ENCODE results near the gene FLOT2.

DNA sequence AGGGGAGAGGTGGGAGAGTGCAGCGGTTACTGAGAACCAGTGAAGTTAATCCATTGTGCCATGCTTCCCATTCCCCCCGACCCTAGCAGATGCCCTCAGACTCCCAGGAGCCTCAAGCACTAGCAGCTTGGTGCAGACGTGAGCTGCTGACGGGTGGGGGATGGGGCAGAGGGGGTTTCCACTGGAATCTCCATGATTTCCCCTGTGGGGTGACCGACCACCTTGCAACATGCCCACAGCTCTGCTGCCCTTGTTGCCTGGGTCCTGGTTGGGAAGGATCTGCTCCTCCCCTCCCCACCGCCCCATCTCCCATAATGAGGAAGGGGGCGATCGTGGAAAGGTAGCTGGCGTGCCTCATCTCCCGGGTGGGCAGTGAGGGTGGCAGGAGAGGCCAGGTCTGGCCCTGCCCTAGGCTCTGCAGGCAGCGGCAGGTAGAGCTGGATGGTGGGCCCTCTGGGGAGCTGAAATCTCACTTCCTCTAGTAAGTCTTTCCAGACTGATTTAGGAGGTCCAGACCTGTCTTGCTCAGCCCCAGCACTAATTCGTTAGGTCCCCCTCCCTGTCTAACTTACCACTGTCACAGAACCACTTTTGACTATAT lies 9.6 kb downstream of the FLOT2 start:
- TF ChIP-seq, protein P1, sequence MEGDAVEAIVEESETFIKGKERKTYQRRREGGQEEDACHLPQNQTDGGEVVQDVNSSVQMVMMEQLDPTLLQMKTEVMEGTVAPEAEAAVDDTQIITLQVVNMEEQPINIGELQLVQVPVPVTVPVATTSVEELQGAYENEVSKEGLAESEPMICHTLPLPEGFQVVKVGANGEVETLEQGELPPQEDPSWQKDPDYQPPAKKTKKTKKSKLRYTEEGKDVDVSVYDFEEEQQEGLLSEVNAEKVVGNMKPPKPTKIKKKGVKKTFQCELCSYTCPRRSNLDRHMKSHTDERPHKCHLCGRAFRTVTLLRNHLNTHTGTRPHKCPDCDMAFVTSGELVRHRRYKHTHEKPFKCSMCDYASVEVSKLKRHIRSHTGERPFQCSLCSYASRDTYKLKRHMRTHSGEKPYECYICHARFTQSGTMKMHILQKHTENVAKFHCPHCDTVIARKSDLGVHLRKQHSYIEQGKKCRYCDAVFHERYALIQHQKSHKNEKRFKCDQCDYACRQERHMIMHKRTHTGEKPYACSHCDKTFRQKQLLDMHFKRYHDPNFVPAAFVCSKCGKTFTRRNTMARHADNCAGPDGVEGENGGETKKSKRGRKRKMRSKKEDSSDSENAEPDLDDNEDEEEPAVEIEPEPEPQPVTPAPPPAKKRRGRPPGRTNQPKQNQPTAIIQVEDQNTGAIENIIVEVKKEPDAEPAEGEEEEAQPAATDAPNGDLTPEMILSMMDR (IDR thresholded peaks at IDR 0.05) = no peak
- TF ChIP-seq POLR2A (IDR thresholded peaks at IDR 0.05) = no peak
